Uterus (tissue), 2 donors: ENCODE measurements around the gene AIG1.

Experiments
- CTCF ChIP-seq, 4 experiments: fragments of 200-600 bp in 2 of 4; fragments of 450-650 bp in 2 of 4; sonication (generic) in 2 of 4; IDR thresholded peaks; one replicate each; pipeline ENCODE4 v1.5.1; 2016 to 2019; ENCODE audit warnings: antibody characterized with exemption in 4 of 4, mild to moderate bottlenecking in 2 of 4, moderate library complexity in 1 of 4
- POLR2A ChIP-seq, 2 donors: fragments of 450-650 bp; IDR thresholded peaks; one replicate each; pipeline ENCODE4 v1.6.1; 2016; ENCODE audit warnings: antibody characterized with exemption in 2 of 2, mild to moderate bottlenecking in 1 of 2, moderate library complexity in 1 of 2

- TF ChIP-seq POLR2A (IDR thresholded peaks at IDR 0.05): no peak
- no peak for TF ChIP-seq CTCF (IDR thresholded peaks at IDR 0.05)
Measured at GRCh38 chr6:143260857-143261256, 200.2 kb downstream of the AIG1 start.
